HepG2 (cell line): Measurements from ENCODE around the gene CYP4F8. TPM values are rescaled to one million over a fixed set of nuclear protein-coding genes. Genes with fewer than 3 reads are reported as not detected.

ENCODE experiments used
- ARNT2 ChIP-seq: sonication (generic); formaldehyde crosslinking; IDR thresholded peaks from 2 replicates; pipeline ENCODE4 v1.8.0; 2022; ENCODE audit warnings: mild to moderate bottlenecking, low read depth, missing genetic modification reagents, moderate library complexity
- DMAP1 ChIP-seq: IDR thresholded peaks from 2 replicates; pipeline ENCODE4 v1.6.1; 2016
- EP300 ChIP-seq, 3 experiments: sonication (generic) in 1 of 3; formaldehyde crosslinking in 1 of 3; IDR thresholded peaks; 2 replicates each; pipeline versions ENCODE4 v1.5.1 to v1.6.1; 2011 to 2020; ENCODE audit warnings: low read depth in 2 of 3, low read length in 2 of 3, borderline replicate concordance in 1 of 3, improper control_type of control experiment in 1 of 3, mild to moderate bottlenecking in 1 of 3, missing genetic modification reagents in 1 of 3, moderate library complexity in 1 of 3
- NFKBIZ ChIP-seq: IDR thresholded peaks from 2 replicates; pipeline ENCODE4 v1.6.1; 2018; ENCODE audit warnings: missing genetic modification reagents, missing compliant biosample characterization
- PAX8 ChIP-seq: sonication (generic); formaldehyde crosslinking; IDR thresholded peaks from 2 replicates; pipeline ENCODE4 v1.8.0; 2022; ENCODE audit warnings: mild to moderate bottlenecking, missing genetic modification reagents, borderline replicate concordance
- REST ChIP-seq, 2 experiments: IDR thresholded peaks; 2 replicates each; pipeline ENCODE4 v1.6.1; 2011 to 2012; ENCODE audit warnings: low read length in 2 of 2, borderline replicate concordance in 1 of 2, low read depth in 1 of 2, mild to moderate bottlenecking in 1 of 2, moderate library complexity in 1 of 2
- TERF1 ChIP-seq: sonication (generic); formaldehyde crosslinking; IDR thresholded peaks from 2 replicates; pipeline ENCODE4 v1.8.0; 2022; ENCODE audit warnings: mild to moderate bottlenecking, missing genetic modification reagents, moderate library complexity
- THRA ChIP-seq: sonication (generic); formaldehyde crosslinking; IDR thresholded peaks from 2 replicates; pipeline ENCODE4 v1.4.0; 2020; ENCODE audit warnings: missing genetic modification reagents, borderline replicate concordance
- ZBED4 ChIP-seq: sonication (generic); formaldehyde crosslinking; IDR thresholded peaks from 2 replicates; pipeline ENCODE4 v1.4.0; 2020; ENCODE audit warnings: missing genetic modification reagents, borderline replicate concordance
- ZBTB49 ChIP-seq: sonication (generic); formaldehyde crosslinking; IDR thresholded peaks from 2 replicates; pipeline ENCODE4 v1.4.0; 2020; ENCODE audit warnings: missing genetic modification reagents, borderline replicate concordance
- ZNF503 ChIP-seq: sonication (generic); formaldehyde crosslinking; IDR thresholded peaks from 2 replicates; pipeline ENCODE4 v1.4.0; 2020; ENCODE audit warnings: missing genetic modification reagents
- ZNF564 ChIP-seq: sonication (generic); formaldehyde crosslinking; IDR thresholded peaks from 2 replicates; pipeline ENCODE4 v1.8.1; 2023; ENCODE audit warnings: mild to moderate bottlenecking, missing genetic modification reagents
- polyA plus RNA-seq, 8 experiments: library from polyadenylated mRNA; depleted of rRNA in 3 of 8; stranded (reverse) in 7 of 8; unstranded in 1 of 8; fragments of >200 nt; fragmentation: Illumina TruSeq in 4 of 8; extraction: Trizol in 4 of 8; gene quantifications; 2 replicates each; pipeline versions ENCODE4 v1.2.1 to v1.2.3, GENCODE V29; 2011 to 2016; ENCODE audit warnings: low read depth in 4 of 8, missing spikeins in 1 of 8, mixed read lengths in 1 of 8; ENCODE audit not compliant: insufficient read depth in 1 of 8
- total RNA-seq, 5 experiments: library from RNA; depleted of rRNA; stranded (reverse); fragments of >200 nt; fragmentation: Illumina TruSeq; extraction: Trizol; gene quantifications; 2 replicates each; pipeline ENCODE4 v1.2.3, GENCODE V29; 2016; ENCODE audit warnings: low read depth in 1 of 5

Gene CYP4F8
- total and polyA plus RNA-seq, 2 of the 13 experiments (the other 11 are each of a cell fraction or from before 2014, with no cell fraction given) = not detected

GRCh38 chr19:15631817-15632216 is 16.8 kb downstream of the CYP4F8 start (continued):
- TF ChIP-seq ZBED4 (CRISPR knock-in tag) = peak; percentile 81
- TF ChIP-seq ZBTB49 (CRISPR knock-in tag) = peak; percentile 84; the same call in 1 of the 2 replicates
- no peak for TF ChIP-seq TERF1
- TF ChIP-seq EP300 (IDR thresholded peaks at IDR 0.05; ENCODE audit: low read depth in 2 of 2, low read length in 2 of 2) = no peak
- TF ChIP-seq EP300 (CRISPR knock-in tag; IDR thresholded peaks at IDR 0.05; ENCODE audit: borderline replicate concordance) = no peak
- no peak for TF ChIP-seq DMAP1 (CRISPR knock-in tag)
- no peak for TF ChIP-seq PAX8 (CRISPR knock-in tag)
- peak; percentile 74; the same call in 1 of the 2 replicates for TF ChIP-seq THRA
- TF ChIP-seq ARNT2 = peak; percentile 67; the same call in 1 of the 2 replicates
- peak; percentile 95; the same call in 1 of the 2 replicates for TF ChIP-seq ZNF564 (CRISPR knock-in tag)
- TF ChIP-seq REST (IDR thresholded peaks at IDR 0.05; ENCODE audit: borderline replicate concordance in 1 of 2, low read depth in 1 of 2, low read length in 2 of 2) = peak; percentile 61 to 94
- TF ChIP-seq NFKBIZ (CRISPR knock-in tag) = 0 out of 2 replicates have a peak, but pooled peaks have one; percentile 48
- peak; percentile 40; the same call in 1 of the 2 replicates for TF ChIP-seq ZNF503 (CRISPR knock-in tag)
